ENCODE results near the gene MICAL3.
"Not testable (repeated sequence)": the region's sequence is repeated elsewhere in the genome, so short reads cannot be mapped to it uniquely, and the experiment has no call there.

Gene MICAL3, protein sequence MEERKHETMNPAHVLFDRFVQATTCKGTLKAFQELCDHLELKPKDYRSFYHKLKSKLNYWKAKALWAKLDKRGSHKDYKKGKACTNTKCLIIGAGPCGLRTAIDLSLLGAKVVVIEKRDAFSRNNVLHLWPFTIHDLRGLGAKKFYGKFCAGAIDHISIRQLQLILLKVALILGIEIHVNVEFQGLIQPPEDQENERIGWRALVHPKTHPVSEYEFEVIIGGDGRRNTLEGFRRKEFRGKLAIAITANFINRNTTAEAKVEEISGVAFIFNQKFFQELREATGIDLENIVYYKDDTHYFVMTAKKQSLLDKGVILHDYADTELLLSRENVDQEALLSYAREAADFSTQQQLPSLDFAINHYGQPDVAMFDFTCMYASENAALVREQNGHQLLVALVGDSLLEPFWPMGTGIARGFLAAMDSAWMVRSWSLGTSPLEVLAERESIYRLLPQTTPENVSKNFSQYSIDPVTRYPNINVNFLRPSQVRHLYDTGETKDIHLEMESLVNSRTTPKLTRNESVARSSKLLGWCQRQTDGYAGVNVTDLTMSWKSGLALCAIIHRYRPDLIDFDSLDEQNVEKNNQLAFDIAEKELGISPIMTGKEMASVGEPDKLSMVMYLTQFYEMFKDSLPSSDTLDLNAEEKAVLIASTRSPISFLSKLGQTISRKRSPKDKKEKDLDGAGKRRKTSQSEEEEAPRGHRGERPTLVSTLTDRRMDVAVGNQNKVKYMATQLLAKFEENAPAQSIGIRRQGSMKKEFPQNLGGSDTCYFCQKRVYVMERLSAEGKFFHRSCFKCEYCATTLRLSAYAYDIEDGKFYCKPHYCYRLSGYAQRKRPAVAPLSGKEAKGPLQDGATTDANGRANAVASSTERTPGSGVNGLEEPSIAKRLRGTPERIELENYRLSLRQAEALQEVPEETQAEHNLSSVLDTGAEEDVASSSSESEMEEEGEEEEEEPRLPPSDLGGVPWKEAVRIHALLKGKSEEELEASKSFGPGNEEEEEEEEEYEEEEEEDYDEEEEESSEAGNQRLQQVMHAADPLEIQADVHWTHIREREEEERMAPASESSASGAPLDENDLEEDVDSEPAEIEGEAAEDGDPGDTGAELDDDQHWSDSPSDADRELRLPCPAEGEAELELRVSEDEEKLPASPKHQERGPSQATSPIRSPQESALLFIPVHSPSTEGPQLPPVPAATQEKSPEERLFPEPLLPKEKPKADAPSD (N-terminal part only)

DNA sequence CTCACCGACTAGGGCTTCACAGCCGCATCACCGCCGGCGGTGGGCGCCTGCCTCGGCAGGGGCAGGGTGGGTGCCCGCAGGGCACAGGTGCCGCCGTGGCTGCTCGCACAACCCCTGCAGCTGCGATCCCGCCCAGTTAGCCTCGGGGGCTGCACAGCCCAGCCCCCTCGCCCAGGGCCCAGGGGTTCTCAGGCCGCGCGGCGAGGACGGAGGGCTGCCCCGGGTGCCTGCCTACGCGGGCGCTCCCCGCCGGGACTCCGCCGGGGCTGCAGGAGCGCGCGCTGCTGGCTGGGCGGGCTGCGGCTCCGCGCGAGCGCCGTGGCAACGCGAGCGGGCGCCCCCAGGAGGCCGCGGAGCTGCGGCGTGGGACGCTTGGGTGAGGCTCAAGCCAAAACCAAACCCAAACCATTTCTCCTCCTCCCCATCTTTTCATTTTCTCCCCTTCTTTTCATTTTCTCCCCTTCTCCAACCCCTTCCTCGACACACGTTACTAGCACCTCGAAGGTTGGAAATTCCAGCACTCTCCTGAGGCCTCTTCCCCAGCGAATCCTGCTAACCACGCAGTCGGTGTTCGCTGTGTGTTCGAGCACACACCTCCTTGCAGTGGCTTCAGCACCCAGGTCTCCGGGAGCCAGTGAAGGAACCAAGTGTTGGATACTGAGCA, at the start of gene MICAL3:
TSS of gene MICAL3 (minus strand) at position 286 of the 664 bp plus-strand sequence. CDS start 117,749 bp downstream, outside the sequence.
- DNase-seq (ENCODE audit: low read depth): no peak
- peak within 1 kb of the TSS; percentile 81 for H3K4me3 ChIP-seq (ENCODE audit: low read depth, low read length)
- TF ChIP-seq, protein P1, sequence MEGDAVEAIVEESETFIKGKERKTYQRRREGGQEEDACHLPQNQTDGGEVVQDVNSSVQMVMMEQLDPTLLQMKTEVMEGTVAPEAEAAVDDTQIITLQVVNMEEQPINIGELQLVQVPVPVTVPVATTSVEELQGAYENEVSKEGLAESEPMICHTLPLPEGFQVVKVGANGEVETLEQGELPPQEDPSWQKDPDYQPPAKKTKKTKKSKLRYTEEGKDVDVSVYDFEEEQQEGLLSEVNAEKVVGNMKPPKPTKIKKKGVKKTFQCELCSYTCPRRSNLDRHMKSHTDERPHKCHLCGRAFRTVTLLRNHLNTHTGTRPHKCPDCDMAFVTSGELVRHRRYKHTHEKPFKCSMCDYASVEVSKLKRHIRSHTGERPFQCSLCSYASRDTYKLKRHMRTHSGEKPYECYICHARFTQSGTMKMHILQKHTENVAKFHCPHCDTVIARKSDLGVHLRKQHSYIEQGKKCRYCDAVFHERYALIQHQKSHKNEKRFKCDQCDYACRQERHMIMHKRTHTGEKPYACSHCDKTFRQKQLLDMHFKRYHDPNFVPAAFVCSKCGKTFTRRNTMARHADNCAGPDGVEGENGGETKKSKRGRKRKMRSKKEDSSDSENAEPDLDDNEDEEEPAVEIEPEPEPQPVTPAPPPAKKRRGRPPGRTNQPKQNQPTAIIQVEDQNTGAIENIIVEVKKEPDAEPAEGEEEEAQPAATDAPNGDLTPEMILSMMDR (IDR thresholded peaks at IDR 0.05; ENCODE audit: control insufficient read depth, extremely low read depth, insufficient read depth): peak; percentile 86

DNA sequence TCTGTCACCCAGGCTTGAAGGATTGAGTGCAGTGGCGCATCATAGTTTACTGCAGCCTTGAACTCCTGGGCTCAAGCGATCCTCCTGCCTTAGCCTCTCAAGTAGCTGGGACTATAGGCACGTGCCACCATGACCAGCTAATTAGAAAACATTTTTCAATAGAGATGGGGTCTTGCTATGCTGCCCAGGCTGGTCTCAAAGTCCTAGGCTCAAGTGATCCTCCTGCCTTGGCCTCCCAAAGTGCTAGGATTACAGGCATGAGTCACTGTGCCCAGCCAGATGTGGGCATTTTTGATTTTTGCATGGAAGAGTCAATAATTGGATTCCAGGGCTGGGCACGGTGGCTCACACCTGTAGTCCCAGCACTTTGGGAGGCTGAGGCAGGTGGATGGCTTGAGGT, 49.6 kb upstream of the MICAL3 start:
- H3K4me3 ChIP-seq (ENCODE audit: low read depth, low read length); DNase-seq (ENCODE audit: low read depth): not testable (repeated sequence)

DNA sequence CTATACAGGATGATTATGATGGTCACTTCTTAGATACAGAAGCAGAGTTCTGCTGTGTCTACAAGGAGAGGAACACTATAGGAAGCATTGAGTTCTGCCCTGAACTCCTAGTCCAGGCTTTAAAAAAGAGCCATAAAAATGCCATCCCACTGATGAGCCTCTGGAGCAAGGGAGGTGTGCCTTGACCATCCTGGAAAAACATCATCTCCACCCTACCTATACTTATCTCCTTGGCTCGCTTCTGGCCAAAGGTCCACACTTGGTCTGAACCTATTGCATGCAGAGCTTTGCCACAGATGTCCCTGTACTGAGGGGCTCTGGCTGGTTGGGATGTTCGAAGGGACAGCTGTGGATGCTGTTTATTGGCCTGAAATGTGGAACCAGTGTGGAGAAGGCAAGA, 49.1 kb upstream of the MICAL3 start:
- TF ChIP-seq, protein P1 (IDR thresholded peaks at IDR 0.05; ENCODE audit: control insufficient read depth, extremely low read depth, insufficient read depth): no peak
- no peak for DNase-seq (ENCODE audit: low read depth)
- no peak overlapping the region for H3K4me3 ChIP-seq (ENCODE audit: low read depth, low read length)

DNA sequence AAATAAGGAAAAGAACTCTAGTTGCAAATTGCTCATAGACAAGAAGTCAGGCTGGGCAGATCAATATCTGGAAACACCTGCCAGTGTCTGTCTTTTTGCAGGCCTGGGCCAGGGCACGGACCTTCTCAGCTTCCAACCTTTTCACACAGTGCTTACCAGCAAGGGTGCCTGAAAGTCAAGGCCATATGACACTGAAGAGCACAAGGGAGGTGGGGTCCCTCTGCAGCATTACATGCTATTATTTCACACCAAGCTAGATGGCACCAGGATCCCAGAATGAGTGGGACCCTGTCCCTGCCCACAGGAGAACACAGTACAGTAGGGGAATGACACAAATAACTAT, 47.6 kb upstream of the MICAL3 start:
- TF ChIP-seq, protein P1 (IDR thresholded peaks at IDR 0.05; ENCODE audit: control insufficient read depth, extremely low read depth, insufficient read depth): no peak
- H3K4me3 ChIP-seq (ENCODE audit: low read depth, low read length): no peak overlapping the region
- DNase-seq (ENCODE audit: low read depth): no peak

DNA sequence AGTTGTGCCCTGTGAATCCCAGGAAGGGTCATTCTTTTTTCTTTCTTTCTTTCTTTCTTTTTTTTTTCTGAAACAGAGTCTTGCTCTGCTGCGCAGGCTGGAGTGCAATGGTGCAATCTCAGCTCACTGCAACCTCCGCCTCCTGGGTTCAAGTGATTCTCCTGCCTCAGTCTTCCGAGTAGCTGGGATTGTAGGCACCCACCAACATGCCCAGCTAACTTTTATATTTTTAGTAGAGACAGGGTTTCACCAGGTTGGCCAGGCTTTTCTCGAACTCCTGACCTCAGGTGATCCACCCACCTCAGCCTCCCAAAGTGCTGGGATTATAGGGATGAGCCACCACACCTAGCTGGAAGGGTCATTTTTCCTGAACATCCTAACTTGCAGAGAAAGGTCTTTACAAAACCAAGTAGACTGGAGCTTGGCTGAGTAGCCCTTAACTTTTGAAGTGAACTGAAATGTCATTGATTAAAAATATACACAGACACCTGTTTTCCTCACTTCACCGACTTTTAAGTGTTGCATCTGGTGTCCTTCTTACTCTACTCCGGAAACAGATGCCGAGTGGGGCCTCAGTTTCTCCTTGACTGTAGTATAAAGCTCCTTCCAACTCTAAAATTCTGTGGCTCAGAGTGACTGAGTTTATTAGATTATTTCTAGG, 47.1 kb upstream of the MICAL3 start:
- peak overlapping the region; percentile 31 for H3K4me3 ChIP-seq (ENCODE audit: low read depth, low read length)
- DNase-seq (ENCODE audit: low read depth): not testable (repeated sequence)

DNA sequence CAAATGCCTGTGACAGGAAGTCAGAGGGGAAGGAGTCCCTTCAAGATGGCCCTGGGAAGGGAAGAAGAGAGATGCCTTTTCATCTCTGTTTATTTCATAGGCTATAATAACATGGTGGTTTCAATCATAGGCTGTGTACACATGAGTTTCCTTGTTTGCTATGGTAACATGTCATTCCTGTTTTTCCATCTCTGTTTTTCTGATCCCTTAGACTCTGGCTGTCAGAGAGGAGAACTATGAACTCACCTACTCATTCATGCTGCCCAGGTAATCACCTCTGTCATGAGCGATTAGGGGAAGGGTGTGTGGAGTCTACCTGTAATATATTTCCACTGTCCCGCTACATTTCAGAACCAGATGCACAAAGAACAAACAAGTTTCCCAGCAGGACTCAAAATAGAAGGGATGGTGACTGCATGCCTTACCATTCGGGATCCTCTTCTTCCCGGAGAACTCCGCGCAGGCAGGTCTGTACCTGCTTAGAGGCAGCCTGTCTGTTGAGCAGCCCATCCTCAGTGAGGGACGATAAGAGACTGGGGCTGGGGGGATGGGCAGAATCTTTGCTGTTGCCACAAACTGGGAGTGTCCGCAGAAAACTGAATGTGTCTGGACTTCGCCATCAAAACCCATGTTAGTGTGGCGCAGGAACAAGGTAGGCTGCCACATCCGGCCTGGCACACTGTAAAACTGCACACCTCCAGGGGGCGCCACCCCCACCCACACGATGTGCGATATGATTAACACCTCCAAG, 46.4 kb upstream of the MICAL3 start:
- peak; percentile 76 for DNase-seq (ENCODE audit: low read depth)
- TF ChIP-seq, protein P1 (IDR thresholded peaks at IDR 0.05; ENCODE audit: control insufficient read depth, extremely low read depth, insufficient read depth): peak; percentile 38
- H3K4me3 ChIP-seq (ENCODE audit: low read depth, low read length): peak overlapping the region; percentile 31
